HUES6 (cell line): Measurements from ENCODE around the gene DENND2A.

Source experiments
- H3K27ac ChIP-seq: 2 replicates; pipeline ENCODE4 v1.7.0; 2013; ENCODE audit warnings: low read depth, mild to moderate bottlenecking, low read length, inconsistent platforms
- H3K27me3 ChIP-seq: 2 replicates; pipeline ENCODE4 v1.6.1; 2013; ENCODE audit warnings: low read length; ENCODE audit not compliant: control insufficient read depth, insufficient read depth
- H3K36me3 ChIP-seq: 2 replicates; pipeline ENCODE4 v1.6.1; 2013; ENCODE audit warnings: low read length; ENCODE audit not compliant: control insufficient read depth, insufficient read depth
- H3K4me1 ChIP-seq: 2 replicates; pipeline ENCODE4 v1.6.1; 2013; ENCODE audit warnings: low read length; ENCODE audit not compliant: control insufficient read depth, insufficient read depth
- H3K4me3 ChIP-seq: 2 replicates; pipeline ENCODE4 v1.5.1; 2013; ENCODE audit warnings: low read depth, low read length
- H3K9ac ChIP-seq: one replicate; pipeline ENCODE4 v1.6.1; 2013; ENCODE audit warnings: mild to moderate bottlenecking, low read length
- H3K9me3 ChIP-seq: 2 replicates; pipeline ENCODE4 v1.6.1; 2013; ENCODE audit warnings: low read depth, low read length; ENCODE audit not compliant: control insufficient read depth, insufficient read depth

DENND2A gene

GRCh38 chr7:140659856-140660255, 19.2 kb upstream of the DENND2A start:
- Histone ChIP-seq H3K9ac (no peak overlapping the region), H3K36me3 (no peaks in the 10 kb centered on the region), H3K4me1 (peaks cover 3% of the 10 kb centered on the region; the same call in 1 of the 2 replicates), H3K9me3 (no peaks in the 10 kb centered on the region), H3K27me3 (no peaks in the 10 kb centered on the region), H3K4me3 (no peak overlapping the region), H3K27ac (no peak overlapping the region)

GRCh38 chr7:140657891-140658290, 17.3 kb upstream of the DENND2A start:
- H3K9me3 ChIP-seq, result no peaks in the 10 kb centered on the region
- H3K27me3 ChIP-seq, result no peaks in the 10 kb centered on the region
- no peak overlapping the region for H3K27ac ChIP-seq
- H3K4me3 ChIP-seq, result no peak overlapping the region
- no peak overlapping the region for H3K9ac ChIP-seq
- peaks cover 6% of the 10 kb centered on the region; the same call in 1 of the 2 replicates for H3K4me1 ChIP-seq
- no peaks in the 10 kb centered on the region for H3K36me3 ChIP-seq

GRCh38 chr7:140656548-140657515, 16.2 kb upstream of the DENND2A start:
- Histone ChIP-seq H3K4me1 (peaks cover 6% of the 10 kb centered on the region; the same call in 1 of the 2 replicates), H3K27me3 (no peaks in the 10 kb centered on the region), H3K4me3 (no peak overlapping the region), H3K9ac (no peak overlapping the region), H3K36me3 (no peaks in the 10 kb centered on the region), H3K27ac (no peak overlapping the region), H3K9me3 (no peaks in the 10 kb centered on the region)

- Histone ChIP-seq H3K4me3 (no peak overlapping the region), H3K9me3 (no peaks in the 10 kb centered on the region), H3K36me3 (no peaks in the 10 kb centered on the region), H3K9ac (no peak overlapping the region), H3K27me3 (no peaks in the 10 kb centered on the region), H3K27ac (no peak overlapping the region), H3K4me1 (peaks cover 6% of the 10 kb centered on the region; the same call in 1 of the 2 replicates)
These were observed 15.1 kb upstream of the DENND2A start for GRCh38 chr7:140655511-140656408.

GRCh38 chr7:140654661-140655060, 14.0 kb upstream of the DENND2A start:
- H3K4me1 ChIP-seq, result peaks cover 6% of the 10 kb centered on the region; the same call in 1 of the 2 replicates
- no peaks in the 10 kb centered on the region for H3K36me3 ChIP-seq
- H3K9me3 ChIP-seq, result no peaks in the 10 kb centered on the region
- no peak overlapping the region for H3K27ac ChIP-seq
- H3K27me3 ChIP-seq, result no peaks in the 10 kb centered on the region
- H3K4me3 ChIP-seq, result no peak overlapping the region
- no peak overlapping the region for H3K9ac ChIP-seq

GRCh38 chr7:140654109-140654387, 13.4 kb upstream of the DENND2A start:
- H3K4me3 ChIP-seq, result no peak overlapping the region
- no peak overlapping the region for H3K27ac ChIP-seq
- peaks cover 6% of the 10 kb centered on the region; the same call in 1 of the 2 replicates for H3K4me1 ChIP-seq
- no peak overlapping the region for H3K9ac ChIP-seq
- H3K9me3 ChIP-seq, result no peaks in the 10 kb centered on the region
- no peaks in the 10 kb centered on the region for H3K36me3 ChIP-seq
- no peaks in the 10 kb centered on the region for H3K27me3 ChIP-seq

GRCh38 chr7:140653319-140654108, 12.9 kb upstream of the DENND2A start:
- no peaks in the 10 kb centered on the region for H3K9me3 ChIP-seq
- H3K27ac ChIP-seq, result no peak overlapping the region
- H3K36me3 ChIP-seq, result no peaks in the 10 kb centered on the region
- no peak overlapping the region for H3K4me3 ChIP-seq
- peaks cover 6% of the 10 kb centered on the region; the same call in 1 of the 2 replicates for H3K4me1 ChIP-seq
- H3K27me3 ChIP-seq, result no peaks in the 10 kb centered on the region
- H3K9ac ChIP-seq, result no peak overlapping the region

- Histone ChIP-seq H3K36me3 (no peaks in the 10 kb centered on the region), H3K4me1 (peaks cover 11% of the 10 kb centered on the region), H3K27ac (no peak overlapping the region), H3K27me3 (no peaks in the 10 kb centered on the region), H3K9ac (no peak overlapping the region), H3K4me3 (no peak overlapping the region), H3K9me3 (no peaks in the 10 kb centered on the region)
These were observed 9.8 kb upstream of the DENND2A start for GRCh38 chr7:140650367-140650766.

- Histone ChIP-seq H3K9ac (no peak overlapping the region), H3K9me3 (no peaks in the 10 kb centered on the region), H3K27ac (no peak overlapping the region), H3K4me3 (no peak overlapping the region), H3K27me3 (no peaks in the 10 kb centered on the region), H3K36me3 (no peaks in the 10 kb centered on the region), H3K4me1 (peaks cover 11% of the 10 kb centered on the region)
These were observed 9.1 kb upstream of the DENND2A start for GRCh38 chr7:140649556-140650205.

- Histone ChIP-seq H3K27ac (no peak overlapping the region), H3K36me3 (no peaks in the 10 kb centered on the region), H3K4me1 (peaks cover 9% of the 10 kb centered on the region), H3K9ac (no peak overlapping the region), H3K27me3 (no peaks in the 10 kb centered on the region), H3K9me3 (no peaks in the 10 kb centered on the region), H3K4me3 (no peak overlapping the region)
These were observed 6.5 kb upstream of the DENND2A start for GRCh38 chr7:140646931-140647647.
